Activated CD8-positive, alpha-beta memory T cell treated with anti-CD3 and anti-CD28 coated beads, Interleukin-2, amount 50 U/mL, for 48 hours (primary cell): ENCODE measurements around the gene CD58.

ENCODE experiments used
- DNase-seq: peaks from one replicate; pipeline ENCODE4 v3.0.0-alpha.2; 2020

Gene CD58

GRCh38 chr1:116491700-116492357, 79.0 kb downstream of the CD58 start:
- DNase-seq = no peak

GRCh38 chr1:116490588-116490987, 80.2 kb downstream of the CD58 start:
- no peak for DNase-seq

GRCh38 chr1:116489231-116489697, 81.6 kb downstream of the CD58 start:
- no peak for DNase-seq

- DNase-seq = no peak
These were observed 82.8 kb downstream of the CD58 start for GRCh38 chr1:116488071-116488470.

GRCh38 chr1:116487583-116487982, 83.2 kb downstream of the CD58 start:
- DNase-seq = no peak

GRCh38 chr1:116487031-116487430, 83.8 kb downstream of the CD58 start:
- DNase-seq = no peak

GRCh38 chr1:116486424-116486823, 84.4 kb downstream of the CD58 start:
- DNase-seq = no peak

- DNase-seq = no peak
These were observed 84.8 kb downstream of the CD58 start for GRCh38 chr1:116485976-116486375.

- DNase-seq = peak; percentile 97
These were observed 85.6 kb downstream of the CD58 start for GRCh38 chr1:116485071-116485735.

- DNase-seq = no peak
These were observed 87.1 kb downstream of the CD58 start for GRCh38 chr1:116483481-116484309.

GRCh38 chr1:116482490-116482889, 88.3 kb downstream of the CD58 start:
- DNase-seq = no peak

- DNase-seq = no peak
These were observed 88.9 kb downstream of the CD58 start for GRCh38 chr1:116481934-116482333.

- no peak for DNase-seq
These were observed 92.2 kb downstream of the CD58 start for GRCh38 chr1:116478621-116479020.

- DNase-seq = no peak
These were observed 93.4 kb downstream of the CD58 start for GRCh38 chr1:116477429-116477828.

GRCh38 chr1:116476321-116476720, 94.5 kb downstream of the CD58 start:
- DNase-seq = no peak

- no peak for DNase-seq
These were observed 95.0 kb downstream of the CD58 start for GRCh38 chr1:116475850-116476218.

GRCh38 chr1:116474921-116475849, 95.6 kb downstream of the CD58 start:
- no peak for DNase-seq

GRCh38 chr1:116472431-116472961, 98.3 kb downstream of the CD58 start:
- no peak for DNase-seq

GRCh38 chr1:116471241-116471640, 99.6 kb downstream of the CD58 start:
- DNase-seq = no peak

GRCh38 chr1:116470671-116471070, 100.2 kb downstream of the CD58 start:
- no peak for DNase-seq

GRCh38 chr1:116466810-116467557, 103.8 kb downstream of the CD58 start:
- no peak for DNase-seq
